ENCODE results near the gene SDC4. TPM values are rescaled to one million over a fixed set of nuclear protein-coding genes. Genes with fewer than 3 reads are reported as not detected.

Gene SDC4
- total and polyA plus RNA-seq, 8 donors, result 27.4 to 343 (median 80.1) TPM

- no peak for TF ChIP-seq POLR2A (IDR thresholded peaks at IDR 0.05)
- no peak for TF ChIP-seq EP300 (IDR thresholded peaks at IDR 0.05)
- no peak for TF ChIP-seq CTCF (IDR thresholded peaks at IDR 0.05)
- no peak for TF ChIP-seq POLR2AphosphoS5 (IDR thresholded peaks at IDR 0.05)
- intact Hi-C loops (cut with DNase I; ENCODE audit: low total_unique reads), result no loop called here
- Histone ChIP-seq H3K4me3 (peak overlapping the region; percentile 68 to 74 (median 70)), H3K27ac (peak overlapping the region; percentile 91 to 97 (median 95)), H3K4me1 (peaks cover 46 to 64% (median 51%) of the 10 kb centered on the region in 4 donors), H3K9me3 (no peaks in the 10 kb centered on the region), H3K36me3 (no peaks in the 10 kb centered on the region), H3K27me3 (peaks cover 0 to 7% (median 0%) of the 10 kb centered on the region in 3 donors)
- 9 to 49% (median 10%) methylated on average over 5 to 10 of the region's 10 CpGs for WGBS, 5 donors
- peak in 1 of 2 donors; percentile 36 for DNase-seq
Measured at GRCh38 chr20:45347297-45347935, 808 bp downstream of the SDC4 start.

GRCh38 chr20:45346851-45347250 lies 1.4 kb downstream of the SDC4 start:
- no peaks in the 10 kb centered on the region for H3K9me3 ChIP-seq
- H3K4me1 ChIP-seq, result peaks cover 49 to 70% (median 57%) of the 10 kb centered on the region in 4 donors
- intact Hi-C loops (cut with DNase I; ENCODE audit: low total_unique reads), result no loop called here
- peaks cover 0 to 7% (median 0%) of the 10 kb centered on the region in 3 donors for H3K27me3 ChIP-seq
- DNase-seq, result no peak
- 23 to 46% (median 38%) methylated on average over 5 of the region's 5 CpGs for WGBS, 5 donors
- H3K4me3 ChIP-seq, result peak overlapping the region; percentile 68 to 74 (median 70)
- TF ChIP-seq CTCF (IDR thresholded peaks at IDR 0.05) (no peak), POLR2A (IDR thresholded peaks at IDR 0.05) (no peak), EP300 (IDR thresholded peaks at IDR 0.05) (no peak), POLR2AphosphoS5 (IDR thresholded peaks at IDR 0.05) (no peak)
- no peaks in the 10 kb centered on the region for H3K36me3 ChIP-seq
- peak overlapping the region; percentile 91 to 97 (median 95) for H3K27ac ChIP-seq

- 15 to 40% (median 31%) methylated on average over 3 of the region's 3 CpGs for WGBS, 5 donors
- peak overlapping the region; percentile 68 to 74 (median 70) for H3K4me3 ChIP-seq
- TF ChIP-seq EP300 (IDR thresholded peaks at IDR 0.05) (no peak), POLR2A (IDR thresholded peaks at IDR 0.05) (no peak), POLR2AphosphoS5 (IDR thresholded peaks at IDR 0.05) (no peak), CTCF (IDR thresholded peaks at IDR 0.05) (no peak)
- intact Hi-C loops (cut with DNase I; ENCODE audit: low total_unique reads), result no loop called here
- no peak for DNase-seq
- H3K9me3 ChIP-seq, result no peaks in the 10 kb centered on the region
- H3K4me1 ChIP-seq, result peaks cover 55 to 75% (median 62%) of the 10 kb centered on the region in 4 donors
- no peaks in the 10 kb centered on the region for H3K36me3 ChIP-seq
- peaks cover 0 to 7% (median 0%) of the 10 kb centered on the region in 3 donors for H3K27me3 ChIP-seq
- peak overlapping the region; percentile 91 to 97 (median 95) for H3K27ac ChIP-seq
Measured at GRCh38 chr20:45346291-45346718, 1.9 kb downstream of the SDC4 start.

DNA sequence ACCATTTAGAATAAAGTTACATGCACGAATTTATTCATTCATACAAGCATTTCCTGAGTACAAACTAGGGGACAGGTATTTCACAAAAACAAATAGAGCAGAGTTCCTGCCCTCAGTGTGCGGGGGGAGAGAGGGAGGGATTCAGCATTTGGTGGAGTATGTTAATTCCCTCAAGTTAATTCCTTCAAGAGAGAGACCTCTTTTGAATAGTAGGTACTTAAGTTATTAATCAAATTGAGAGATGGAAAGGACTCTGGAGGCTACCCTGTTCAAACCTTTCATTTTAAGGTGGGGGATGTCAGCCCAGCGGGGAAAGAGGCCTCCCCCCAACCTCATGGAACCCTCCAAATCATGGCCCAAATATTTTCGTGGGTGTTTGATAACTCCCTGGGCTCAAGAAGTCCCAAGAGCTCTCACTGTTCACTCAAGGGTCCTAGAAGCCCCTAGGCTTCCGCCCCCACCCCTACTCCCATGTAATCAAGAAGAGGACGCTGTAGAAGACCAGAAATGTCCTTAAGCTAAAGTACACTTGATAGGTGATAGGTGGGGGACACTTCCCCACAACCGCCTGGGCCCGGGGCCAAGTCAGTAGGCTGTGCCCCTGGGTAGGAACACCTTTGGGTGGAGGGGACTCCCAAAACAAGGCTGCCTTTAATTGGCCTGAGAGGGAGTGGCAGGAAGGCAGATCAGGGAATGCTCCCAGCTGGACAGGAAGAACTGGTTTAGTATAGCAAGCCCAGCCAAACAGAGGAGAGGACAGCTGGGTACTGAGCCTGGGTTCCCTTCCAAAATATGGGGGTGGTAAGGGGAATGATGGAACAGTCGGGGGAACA lies 2.9 kb downstream of the SDC4 start:
- peaks cover 65 to 85% (median 72%) of the 10 kb centered on the region in 4 donors for H3K4me1 ChIP-seq
- H3K9me3 ChIP-seq, result no peaks in the 10 kb centered on the region
- H3K27ac ChIP-seq, result peak overlapping the region; percentile 91 to 97 (median 95)
- 32 to 40% (median 34%) methylated on average over 9 of the region's 9 CpGs for WGBS, 5 donors
- DNase-seq, result peak; percentile 82 to 86
- peaks cover 0 to 7% (median 0%) of the 10 kb centered on the region in 3 donors for H3K27me3 ChIP-seq
- TF ChIP-seq POLR2A (IDR thresholded peaks at IDR 0.05) (peak in 2 of 4 donors; percentile 39 to 42), POLR2AphosphoS5 (IDR thresholded peaks at IDR 0.05) (peak in 2 of 3 donors; percentile 85 to 91), EP300 (IDR thresholded peaks at IDR 0.05) (no peak), CTCF (IDR thresholded peaks at IDR 0.05) (no peak)
- peak overlapping the region; percentile 68 to 74 (median 70) for H3K4me3 ChIP-seq
- intact Hi-C loops (cut with DNase I; ENCODE audit: low total_unique reads), result no loop called here
- peaks cover 0 to 9% (median 3%) of the 10 kb centered on the region in 4 donors for H3K36me3 ChIP-seq

Data from stomach (tissue), 9 donors.